Natural killer cell (primary cell): ENCODE measurements around the gene REC114. TPM values are rescaled to one million over a fixed set of nuclear protein-coding genes. Genes with fewer than 3 reads are reported as not detected.

Experiments used
- ATAC-seq, 3 donors: fragments of 150-1000 bp in 2 of 3; fragments of 200-7000 bp in 1 of 3; cut with Tn5 transposase; 1 replicate in 1 of 3; 2 replicates in 2 of 3; pipeline ENCODE4 v1.10.0; 2021; ENCODE audit warnings: mild to moderate bottlenecking in 2 of 3, moderate library complexity in 2 of 3
- DNase-seq, 2 donors: peaks; one replicate each; pipeline versions ENCODE4 v3.0.0 to v3.0.0-alpha.2; 2013 to 2021; ENCODE audit warnings: mixed read lengths in 1 of 2
- H3K27ac ChIP-seq: one replicate; pipeline ENCODE4 v1.5.1; 2013; ENCODE audit warnings: mild to moderate bottlenecking, low read length
- H3K27me3 ChIP-seq: one replicate; pipeline ENCODE4 v1.6.1; 2013; ENCODE audit warnings: low read length; ENCODE audit not compliant: control insufficient read depth, insufficient read depth
- H3K36me3 ChIP-seq: one replicate; pipeline ENCODE4 v1.6.1; 2013; ENCODE audit warnings: low read length; ENCODE audit not compliant: control insufficient read depth, insufficient read depth
- H3K4me1 ChIP-seq: one replicate; pipeline ENCODE4 v1.6.1; 2013; ENCODE audit warnings: low read length; ENCODE audit not compliant: control insufficient read depth, insufficient read depth
- H3K4me3 ChIP-seq: one replicate; pipeline ENCODE4 v1.5.1; 2013; ENCODE audit warnings: low read length
- H3K9me3 ChIP-seq: one replicate; pipeline ENCODE4 v1.6.1; 2013; ENCODE audit warnings: low read length; ENCODE audit not compliant: control insufficient read depth, insufficient read depth
- H3K27ac Mint-ChIP-seq, 2 donors: one replicate each; pipeline ENCODE4 v1.8.0; 2022; ENCODE audit warnings: mild to moderate bottlenecking in 2 of 2, mixed read lengths in 2 of 2, moderate library complexity in 1 of 2
- H3K27me3 Mint-ChIP-seq, 2 donors: one replicate each; pipeline ENCODE4 v1.8.0; 2022; ENCODE audit warnings: low read depth in 2 of 2, mixed read lengths in 2 of 2
- H3K36me3 Mint-ChIP-seq: one replicate; pipeline ENCODE4 v1.8.0; 2022; ENCODE audit warnings: mixed read lengths
- H3K4me1 Mint-ChIP-seq, 2 donors: one replicate each; pipeline ENCODE4 v1.8.0; 2022; ENCODE audit warnings: mixed read lengths in 2 of 2
- H3K4me3 Mint-ChIP-seq: one replicate; pipeline ENCODE4 v1.8.0; 2022; ENCODE audit warnings: mild to moderate bottlenecking, moderate library complexity, mixed read lengths
- H3K9me3 Mint-ChIP-seq, 2 donors: one replicate each; pipeline ENCODE4 v1.8.0; 2022; ENCODE audit warnings: mixed read lengths in 2 of 2
- CTCF ChIP-seq: fragments of 200-600 bp; IDR thresholded peaks from one replicate; pipeline ENCODE4 v1.8.0; 2022; ENCODE audit warnings: antibody characterized with exemption
- WGBS: methylation state at CpG from one replicate; pipeline ENCODE4 v1.1.7; 2013; ENCODE audit warnings: missing lambda C conversion rate; ENCODE audit not compliant: insufficient coverage; 5-methylcytosine and 5-hydroxymethylcytosine counted together
- intact Hi-C: fragments of 100-400 bp; cut with micrococcal nuclease; formaldehyde crosslinking; loops from one replicate; pipeline ENCODE4 v1.14.2; 2022
- total RNA-seq, 4 donors: library from RNA; stranded (reverse); fragments of 120-200 nt in 1 of 4; gene quantifications; one replicate each; pipeline versions ENCODE4 v1.2.3 to v1.2.4, GENCODE V29; 2013 to 2022

REC114 gene
- total RNA-seq, 3 donors from 2014 or later (not counting 1 experiment from before 2014, with no cell fraction given), result not detected

GRCh38 chr15:73480050-73480449 is 37.1 kb downstream of the REC114 start:
- no peaks in the 10 kb centered on the region for H3K4me1 ChIP-seq
- no peak overlapping the region for H3K4me3 Mint-ChIP-seq
- no peak overlapping the region for H3K4me3 ChIP-seq
- H3K27me3 ChIP-seq, result no peaks in the 10 kb centered on the region
- H3K36me3 Mint-ChIP-seq, result no peaks in the 10 kb centered on the region
- H3K27me3 Mint-ChIP-seq, result peaks cover 14 to 41% of the 10 kb centered on the region in 2 donors
- H3K9me3 ChIP-seq, result no peaks in the 10 kb centered on the region
- no peak overlapping the region for H3K27ac ChIP-seq
- WGBS, result no CpG with 5 or more reads among the region's 1 CpG
- intact Hi-C loops, result no loop called here
- ATAC-seq (no peak), DNase-seq (no peak)
- no peaks in the 10 kb centered on the region for H3K36me3 ChIP-seq
- H3K9me3 Mint-ChIP-seq, result no peaks in the 10 kb centered on the region
- H3K4me1 Mint-ChIP-seq, result no peaks in the 10 kb centered on the region
- no peak for TF ChIP-seq CTCF
- no peak overlapping the region for H3K27ac Mint-ChIP-seq

GRCh38 chr15:73482166-73482565 is 39.2 kb downstream of the REC114 start:
- DNase-seq, result no peak
- H3K4me3 Mint-ChIP-seq, result no peak overlapping the region
- peaks cover 15 to 32% of the 10 kb centered on the region in 2 donors for H3K27me3 Mint-ChIP-seq
- no peaks in the 10 kb centered on the region for H3K4me1 Mint-ChIP-seq
- ATAC-seq, result no peak
- intact Hi-C loops, result no loop called here
- no peak overlapping the region for H3K27ac Mint-ChIP-seq
- Histone ChIP-seq H3K36me3 (no peaks in the 10 kb centered on the region), H3K4me1 (no peaks in the 10 kb centered on the region), H3K27ac (no peak overlapping the region), H3K4me3 (no peak overlapping the region), H3K9me3 (no peaks in the 10 kb centered on the region), H3K27me3 (no peaks in the 10 kb centered on the region)
- TF ChIP-seq CTCF, result no peak
- no peaks in the 10 kb centered on the region for H3K36me3 Mint-ChIP-seq
- 42% methylated on average over 3 of the region's 3 CpGs for WGBS
- H3K9me3 Mint-ChIP-seq, result no peaks in the 10 kb centered on the region

GRCh38 chr15:73483053-73483452 is 40.1 kb downstream of the REC114 start:
- Mint-ChIP-seq H3K36me3 (no peaks in the 10 kb centered on the region), H3K4me3 (no peak overlapping the region)

More at GRCh38 chr15:73483053-73483452, 40.1 kb downstream of the REC114 start:
- no peak overlapping the region for H3K27ac Mint-ChIP-seq
- 81% methylated on average over 4 of the region's 4 CpGs for WGBS
- Histone ChIP-seq H3K36me3 (no peaks in the 10 kb centered on the region), H3K9me3 (no peaks in the 10 kb centered on the region), H3K27ac (no peak overlapping the region), H3K27me3 (no peaks in the 10 kb centered on the region), H3K4me1 (no peaks in the 10 kb centered on the region), H3K4me3 (no peak overlapping the region)
- no peak for ATAC-seq
- intact Hi-C loops, result no loop called here
- H3K27me3 Mint-ChIP-seq, result peaks cover 15 to 31% of the 10 kb centered on the region in 2 donors
- TF ChIP-seq CTCF, result no peak
- DNase-seq, result no peak
- no peaks in the 10 kb centered on the region for H3K4me1 Mint-ChIP-seq
- H3K9me3 Mint-ChIP-seq, result no peaks in the 10 kb centered on the region
